ENCODE results near the gene ZNF574. TPM values are rescaled to one million over a fixed set of nuclear protein-coding genes. Genes with fewer than 3 reads are reported as not detected.
"Not testable (repeated sequence)": the region's sequence is repeated elsewhere in the genome, so short reads cannot be mapped to it uniquely, and the experiment has no call there.

Gene ZNF574, protein sequence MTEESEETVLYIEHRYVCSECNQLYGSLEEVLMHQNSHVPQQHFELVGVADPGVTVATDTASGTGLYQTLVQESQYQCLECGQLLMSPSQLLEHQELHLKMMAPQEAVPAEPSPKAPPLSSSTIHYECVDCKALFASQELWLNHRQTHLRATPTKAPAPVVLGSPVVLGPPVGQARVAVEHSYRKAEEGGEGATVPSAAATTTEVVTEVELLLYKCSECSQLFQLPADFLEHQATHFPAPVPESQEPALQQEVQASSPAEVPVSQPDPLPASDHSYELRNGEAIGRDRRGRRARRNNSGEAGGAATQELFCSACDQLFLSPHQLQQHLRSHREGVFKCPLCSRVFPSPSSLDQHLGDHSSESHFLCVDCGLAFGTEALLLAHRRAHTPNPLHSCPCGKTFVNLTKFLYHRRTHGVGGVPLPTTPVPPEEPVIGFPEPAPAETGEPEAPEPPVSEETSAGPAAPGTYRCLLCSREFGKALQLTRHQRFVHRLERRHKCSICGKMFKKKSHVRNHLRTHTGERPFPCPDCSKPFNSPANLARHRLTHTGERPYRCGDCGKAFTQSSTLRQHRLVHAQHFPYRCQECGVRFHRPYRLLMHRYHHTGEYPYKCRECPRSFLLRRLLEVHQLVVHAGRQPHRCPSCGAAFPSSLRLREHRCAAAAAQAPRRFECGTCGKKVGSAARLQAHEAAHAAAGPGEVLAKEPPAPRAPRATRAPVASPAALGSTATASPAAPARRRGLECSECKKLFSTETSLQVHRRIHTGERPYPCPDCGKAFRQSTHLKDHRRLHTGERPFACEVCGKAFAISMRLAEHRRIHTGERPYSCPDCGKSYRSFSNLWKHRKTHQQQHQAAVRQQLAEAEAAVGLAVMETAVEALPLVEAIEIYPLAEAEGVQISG
- 9.1 TPM for total RNA-seq
- long read RNA-seq, transcript ZNF574-202 (2 exons, 2,940 nt) = major isoform, 25 of 29 reads
- long read RNA-seq, partial matches to known transcripts = 0 of 29 reads
- long read RNA-seq, other reads (novel, unspliced or antisense) = 4 of 29 reads

DNA sequence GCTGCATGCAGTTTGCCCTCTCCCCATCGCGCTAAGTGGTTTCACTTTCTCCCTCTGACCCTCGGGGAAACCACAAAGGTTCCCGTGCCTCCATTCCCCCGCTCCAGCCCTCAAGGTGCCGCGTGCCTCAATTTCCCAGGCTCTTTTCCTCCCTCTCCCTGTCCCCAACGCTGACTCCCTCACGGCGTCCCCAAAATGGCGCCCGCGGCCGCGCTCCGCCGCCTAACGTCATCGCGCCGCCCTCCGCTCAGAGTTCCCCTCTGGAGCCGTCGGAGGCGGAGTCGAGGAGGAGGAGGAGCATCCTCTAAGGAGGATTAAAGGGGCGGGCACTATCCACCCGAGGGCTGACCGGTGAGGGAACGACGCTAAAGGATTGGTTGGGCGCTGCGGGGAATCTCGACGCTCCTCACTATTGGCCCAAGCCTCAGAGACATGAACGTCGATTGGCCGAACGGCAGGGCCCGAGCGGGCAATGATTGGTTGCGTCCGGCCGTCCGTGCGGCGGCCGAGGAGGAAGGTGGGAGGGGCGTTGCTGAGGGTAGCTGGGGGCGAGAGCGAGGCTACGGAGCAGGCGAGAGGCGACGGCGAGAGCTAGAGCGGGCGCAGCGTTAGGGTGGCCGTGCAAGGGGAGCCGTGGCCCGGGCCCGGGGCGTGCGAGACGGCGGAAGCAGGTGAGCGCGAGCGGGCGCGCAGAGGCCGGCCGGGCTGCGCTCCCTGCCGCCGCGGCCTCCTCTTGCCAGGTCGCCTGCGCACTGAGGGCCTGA is at the start of gene ZNF574:
ZNF574 (plus strand) TSS at position 551 of the 764 bp plus-strand sequence. CDS start 2,441 bp downstream, outside the sequence.
- ATAC-seq (peak; percentile 99), DNase-seq (ENCODE audit: missing footprints) (peak; percentile 99)
- intact Hi-C loops (cut with DNase I) = loop anchor here (1.0 to 2.0 kb wide), 2 partner anchors 37 to 81 kb away; partner anchors contain the start of gene ATP1A3

DNA sequence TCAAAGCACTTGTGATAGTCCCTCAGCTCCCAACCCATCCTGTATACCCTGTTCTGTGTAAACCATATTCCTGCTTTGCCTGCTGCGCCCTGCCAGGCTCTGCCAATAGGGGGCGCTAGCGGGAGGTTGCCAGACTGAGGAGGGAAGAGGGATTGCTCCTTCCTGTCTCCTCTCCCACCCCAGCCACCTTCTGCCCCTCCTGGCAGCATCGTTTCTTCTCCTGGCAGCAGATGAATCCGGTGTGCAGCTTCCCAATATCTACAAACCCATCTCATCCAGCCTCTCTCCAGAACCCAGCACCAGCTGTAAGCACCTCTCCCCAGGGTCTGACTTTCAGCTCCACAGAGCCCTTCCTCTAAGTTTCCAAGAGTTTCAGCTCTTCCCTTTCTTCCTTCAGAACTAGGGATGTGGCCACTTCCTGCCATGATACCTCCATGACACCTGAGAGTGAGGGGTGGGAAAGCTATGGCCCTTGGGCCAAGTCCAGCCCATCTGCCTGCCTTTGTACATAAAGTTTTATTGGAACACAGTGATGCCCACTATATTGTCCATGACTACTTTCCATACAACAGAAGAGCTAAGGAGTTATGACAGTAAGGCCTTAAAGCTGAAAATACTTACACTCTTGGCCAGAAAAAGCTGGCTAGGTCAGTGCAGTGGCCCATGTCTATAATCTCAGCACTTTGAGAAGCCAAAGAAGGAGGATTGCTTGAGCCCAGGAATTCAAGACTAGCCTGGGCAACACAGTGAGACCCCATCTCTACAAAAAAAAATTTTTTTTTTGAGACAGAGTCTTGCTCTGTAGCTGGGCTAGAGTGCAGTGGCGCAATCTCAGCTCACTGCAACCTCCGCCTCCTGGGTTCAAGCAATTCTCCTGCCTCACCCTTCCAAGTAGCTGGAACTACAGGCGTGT is 47.4 kb upstream of the ZNF574 start:
- DNase-seq (ENCODE audit: missing footprints) = no peak
- intact Hi-C loops (cut with DNase I) = no loop called here

DNA sequence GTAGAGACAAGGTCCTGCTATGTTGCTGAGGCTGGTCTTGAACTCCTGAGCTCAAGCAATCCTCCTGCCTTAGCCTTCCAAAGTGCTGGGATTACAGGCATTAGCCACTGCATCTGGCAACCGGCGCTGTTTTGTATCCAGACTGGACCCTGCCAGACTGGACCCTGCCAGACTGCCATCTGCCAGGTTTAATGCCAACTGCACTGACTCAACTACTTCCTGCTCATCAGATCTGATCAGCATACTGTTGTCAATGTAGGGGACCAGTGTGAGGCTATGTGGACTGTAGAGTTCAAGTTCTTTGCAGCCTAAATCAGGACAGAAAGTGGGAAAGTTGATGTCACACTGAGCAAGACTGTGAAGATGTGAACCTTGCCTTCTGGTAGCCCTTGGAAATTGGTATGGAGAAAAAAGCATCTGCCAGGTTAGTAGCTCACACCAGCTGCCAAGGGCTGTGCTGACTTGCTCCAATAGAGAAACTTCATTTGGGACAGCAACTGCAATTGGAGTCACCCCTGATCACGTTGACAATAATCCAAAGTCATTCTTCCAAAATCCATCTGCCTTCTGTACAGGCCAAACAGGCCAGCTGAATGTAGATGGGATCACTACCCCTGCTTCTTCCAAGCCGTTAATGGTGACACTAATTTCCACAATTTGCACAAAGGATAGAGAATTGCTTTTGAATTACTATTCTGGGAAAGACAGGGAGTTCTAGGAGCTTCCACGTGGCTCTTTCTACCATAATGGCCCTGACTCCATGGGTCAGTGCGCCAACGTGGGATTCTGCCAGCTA is 45.1 kb upstream of the ZNF574 start:
- intact Hi-C loops (cut with DNase I) = loop anchor here (5.0 kb wide), 1 partner anchor 34 kb away; no protein-coding TSS in a partner anchor
- DNase-seq (ENCODE audit: missing footprints) (no peak), ATAC-seq (no peak)

More for the DNA sequence above, 47.4 kb upstream of the ZNF574 start:
- ATAC-seq = no peak

DNA sequence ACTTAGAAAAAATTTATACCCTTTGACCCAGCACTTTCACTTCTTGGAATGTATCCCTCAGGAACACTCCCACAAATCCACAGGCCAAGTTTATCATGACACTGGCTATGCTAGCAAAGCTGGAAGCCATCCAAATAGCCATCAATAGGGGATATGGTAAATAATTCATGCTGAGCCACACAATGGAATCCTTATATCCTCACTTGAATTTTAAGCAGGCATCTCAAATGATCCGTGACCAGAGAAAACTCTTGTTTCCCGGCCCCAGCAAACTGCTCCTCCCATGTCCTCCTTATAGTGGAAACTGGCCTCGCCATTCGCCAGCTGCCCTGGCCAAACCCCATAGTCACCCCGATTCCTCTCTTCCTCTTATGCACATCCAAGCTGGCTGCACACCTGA is 43.5 kb upstream of the ZNF574 start:
- no peak for ATAC-seq
- intact Hi-C loops (cut with DNase I) = loop anchor here (5.0 kb wide), 1 partner anchor 35 kb away; no protein-coding TSS in a partner anchor

DNA sequence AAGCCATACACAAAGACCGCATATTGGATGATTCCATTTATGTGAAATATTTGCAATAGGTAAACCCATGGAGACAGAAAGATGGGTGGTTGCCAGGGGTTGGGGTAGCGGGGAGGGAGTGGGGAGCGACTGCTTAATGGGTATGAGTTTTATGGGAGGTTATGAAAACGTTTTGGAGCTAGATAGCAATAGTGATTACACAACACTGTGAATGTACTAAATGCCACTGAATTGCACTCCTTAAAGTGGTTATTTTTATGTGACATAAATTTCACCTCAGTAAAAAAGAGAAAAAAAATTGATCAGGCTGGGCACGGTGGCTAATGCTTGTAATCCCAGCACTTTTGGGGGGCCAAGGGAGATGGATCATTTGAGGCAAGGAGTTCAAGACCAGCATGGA is 42.6 kb upstream of the ZNF574 start:
- intact Hi-C loops (cut with DNase I) = loop anchor here (5.0 kb wide), 1 partner anchor 36 kb away; no protein-coding TSS in a partner anchor
- DNase-seq (ENCODE audit: missing footprints) (no peak), ATAC-seq (no peak)

More for the DNA sequence above, 43.5 kb upstream of the ZNF574 start:
- no peak for DNase-seq (ENCODE audit: missing footprints)

DNA sequence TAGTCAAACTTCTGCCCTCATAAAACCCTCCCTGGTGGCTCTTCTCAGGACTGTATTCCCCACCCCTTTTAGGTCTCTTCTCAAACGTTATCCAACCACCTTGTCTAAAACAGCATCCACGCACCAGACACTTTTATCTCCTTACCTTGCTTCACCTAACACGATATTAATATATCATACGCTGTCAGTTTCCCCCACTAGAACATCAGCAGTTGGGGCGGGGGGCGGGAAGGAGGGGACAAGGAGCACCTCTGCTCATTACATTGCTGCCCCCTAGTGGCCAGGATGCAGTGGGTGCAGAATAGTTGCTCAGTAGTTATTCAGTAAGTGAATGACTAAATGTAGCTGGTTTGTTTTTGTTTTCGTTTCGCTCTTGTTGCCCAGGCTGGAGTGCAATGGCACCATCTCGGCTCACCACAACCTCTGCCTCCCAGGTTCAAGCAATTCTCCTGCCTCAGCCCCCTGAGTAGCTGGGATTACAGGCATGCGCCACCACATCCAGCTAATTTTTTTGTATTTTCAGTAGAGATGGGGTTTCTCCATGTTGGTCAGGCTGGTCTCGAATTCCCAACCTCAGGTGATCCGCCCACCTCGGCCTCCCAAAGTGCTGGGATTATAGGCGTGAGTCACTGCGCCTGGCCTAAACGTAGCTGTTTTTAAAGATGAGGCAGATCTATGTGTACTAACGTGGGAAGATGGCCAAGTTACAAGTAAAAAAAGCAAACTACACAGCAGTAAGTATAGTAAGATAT is 41.1 kb upstream of the ZNF574 start:
- not testable (repeated sequence) for ATAC-seq; DNase-seq (ENCODE audit: missing footprints)
- intact Hi-C loops (cut with DNase I) = loop anchor here (5.0 kb wide), 1 partner anchor 38 kb away; no protein-coding TSS in a partner anchor

DNA sequence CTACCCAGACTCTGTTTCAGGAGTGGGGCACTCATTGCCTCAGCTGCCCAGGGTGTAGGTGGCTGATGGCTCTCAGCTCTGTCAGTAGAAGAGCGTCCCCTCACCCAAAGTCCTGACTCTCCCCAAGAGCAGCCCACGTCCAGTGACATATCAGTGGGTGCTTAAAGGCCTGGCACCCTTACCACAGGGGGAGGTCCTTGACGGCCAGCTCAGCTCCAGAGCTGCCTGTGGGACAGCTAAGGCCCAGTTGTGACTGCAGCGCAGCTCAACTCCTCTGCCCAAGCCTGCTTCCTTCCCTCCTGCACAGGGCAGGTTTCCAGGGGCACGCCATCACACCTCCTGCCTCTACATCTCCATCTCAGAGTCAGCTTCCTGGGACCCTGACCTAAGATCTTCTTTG is 38.3 kb upstream of the ZNF574 start:
- DNase-seq (ENCODE audit: missing footprints) (no peak), ATAC-seq (peak; percentile 65)
- intact Hi-C loops (cut with DNase I) = loop anchor here (2.0 kb wide), 2 partner anchors 13 to 37 kb away; no protein-coding TSS in a partner anchor

DNA sequence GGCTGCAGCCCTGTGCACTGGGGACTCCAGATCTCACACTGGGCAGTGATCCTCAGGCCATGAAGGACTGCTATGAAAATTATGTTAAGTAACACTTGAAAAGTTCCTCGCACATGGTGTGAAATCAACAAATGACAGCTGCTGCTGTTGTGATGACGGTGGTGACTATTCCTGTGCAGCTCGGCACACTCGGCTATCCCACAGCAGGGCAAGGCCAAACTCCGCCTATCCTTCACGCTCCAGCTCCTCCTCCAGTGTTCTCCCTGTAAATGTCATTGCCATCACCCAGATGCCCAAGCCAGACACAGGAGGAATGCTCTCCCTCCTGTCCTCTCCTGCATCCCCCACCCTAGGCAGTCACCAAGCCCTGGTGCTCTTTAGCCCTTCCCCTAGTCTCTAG is 37.3 kb upstream of the ZNF574 start:
- DNase-seq (ENCODE audit: missing footprints) (no peak), ATAC-seq (peak; percentile 91)
- intact Hi-C loops (cut with DNase I) = loop anchor here (2.0 kb wide), 2 partner anchors 14 to 36 kb away; no protein-coding TSS in a partner anchor

DNA sequence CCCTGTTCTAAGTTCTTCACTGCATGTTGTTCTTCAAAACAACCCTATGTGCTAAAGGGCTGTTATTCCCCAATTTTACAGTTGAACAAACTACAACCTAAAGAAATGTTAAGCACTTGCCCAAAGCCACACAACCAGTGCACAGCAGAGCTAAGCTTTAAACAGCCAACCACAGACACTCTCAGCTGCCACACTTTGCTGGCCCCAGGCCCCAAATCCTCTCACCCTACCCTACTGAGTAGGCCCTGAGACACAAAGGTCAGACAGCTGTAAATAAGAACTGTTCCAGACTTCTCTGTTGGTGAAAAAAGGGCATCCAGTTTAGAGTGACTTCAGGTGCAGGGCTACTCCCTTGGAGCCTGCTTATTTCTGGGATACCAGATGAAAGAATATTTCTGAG is 35.9 kb upstream of the ZNF574 start:
- intact Hi-C loops (cut with DNase I) = no loop called here
- DNase-seq (ENCODE audit: missing footprints) = no peak
- no peak for ATAC-seq

DNA sequence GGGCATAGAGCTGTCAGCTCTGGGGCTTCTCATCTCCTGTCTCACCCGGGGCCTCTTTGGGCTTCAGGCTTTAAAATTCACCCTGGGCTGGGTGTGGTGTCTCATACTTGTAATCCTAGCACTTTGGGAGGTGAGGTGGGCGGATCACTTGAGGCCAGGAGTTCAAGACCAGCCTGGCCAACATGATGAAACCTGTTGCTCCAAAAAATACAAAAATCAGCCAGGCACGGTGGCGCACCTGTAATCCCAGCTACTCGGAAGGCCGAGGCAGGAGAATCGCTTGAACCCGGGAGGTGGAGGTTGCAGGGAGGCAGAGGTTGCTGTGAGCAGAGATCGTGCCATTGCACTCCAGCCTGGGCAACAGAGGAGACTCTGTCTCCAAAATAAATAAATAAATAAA is 35.5 kb upstream of the ZNF574 start:
- DNase-seq (ENCODE audit: missing footprints); ATAC-seq; intact Hi-C loops (cut with DNase I): not testable (repeated sequence)

DNA sequence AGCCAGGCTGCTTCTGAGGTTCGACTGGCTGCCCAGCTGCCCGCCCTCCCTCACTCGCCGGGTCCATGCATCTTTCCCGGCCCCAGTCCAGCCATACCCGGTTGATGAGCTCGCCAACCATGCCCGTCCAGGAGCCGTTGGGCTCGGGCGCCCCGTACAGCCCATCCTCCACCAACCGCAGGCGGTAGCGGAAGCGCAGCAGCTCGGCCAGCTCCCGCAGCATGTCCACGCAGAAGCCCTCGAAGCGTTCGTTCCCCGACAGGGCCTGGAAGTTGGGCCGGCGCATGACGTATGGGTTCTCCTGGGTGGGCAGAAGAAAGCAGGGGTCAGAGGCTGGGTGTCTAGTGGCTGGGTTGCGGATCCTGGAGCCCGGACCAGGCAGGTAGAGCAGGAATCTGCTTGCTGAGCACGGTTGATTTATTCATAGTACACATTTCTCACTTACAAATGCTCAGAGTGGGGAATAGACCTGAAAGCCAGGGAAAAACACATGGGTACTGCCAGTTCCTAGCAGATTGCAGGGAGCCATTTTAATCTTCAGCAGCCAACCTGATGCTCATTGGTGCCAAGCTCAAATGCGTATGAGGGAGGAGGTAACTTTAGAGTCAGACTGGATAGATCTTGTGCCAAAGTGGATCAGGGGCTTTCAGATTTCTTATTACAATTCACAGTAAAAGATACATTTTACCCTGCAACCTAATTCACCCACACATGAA is 33.4 kb upstream of the ZNF574 start:
- ATAC-seq = no peak
- no peak for DNase-seq (ENCODE audit: missing footprints)
- intact Hi-C loops (cut with DNase I) = no loop called here

DNA sequence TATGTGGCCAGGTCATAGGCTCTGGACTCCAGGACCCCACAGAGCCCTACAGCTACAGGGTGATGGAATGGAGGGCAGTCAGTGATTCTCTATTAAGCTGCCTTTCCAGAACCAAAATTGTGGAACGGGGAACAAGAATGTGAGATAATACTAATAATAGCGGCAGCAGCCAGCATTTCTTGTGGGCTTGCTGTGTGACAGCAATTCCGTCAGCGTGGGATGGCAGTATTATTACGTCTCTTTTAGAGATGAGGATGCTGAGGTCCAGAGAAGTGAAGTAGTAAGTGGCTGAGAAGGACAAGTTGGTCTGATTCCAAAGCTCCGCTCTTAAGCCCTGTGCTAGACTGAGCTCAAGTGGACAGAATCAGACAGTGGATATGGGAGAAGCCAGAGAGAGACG is 30.4 kb upstream of the ZNF574 start:
- ATAC-seq (no peak), DNase-seq (ENCODE audit: missing footprints) (no peak)
- intact Hi-C loops (cut with DNase I) = no loop called here

DNA sequence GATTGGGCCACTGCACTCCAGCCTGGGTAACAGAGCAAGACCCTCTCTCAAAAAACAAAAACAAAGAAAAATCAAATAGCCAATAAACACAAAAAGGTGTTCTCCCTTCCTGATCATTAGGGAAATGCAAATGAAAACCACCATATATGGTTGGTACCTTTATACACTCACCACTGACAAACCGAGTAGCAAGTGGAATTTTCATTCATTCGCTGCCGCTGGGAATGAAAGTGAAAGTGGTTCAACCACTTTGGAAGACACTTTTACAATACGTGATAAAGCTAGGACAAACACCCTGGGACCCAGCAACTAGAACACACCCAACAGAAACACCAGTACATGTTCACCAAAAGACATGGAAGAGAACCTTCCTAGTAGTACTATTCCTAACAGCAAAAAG is 27.0 kb upstream of the ZNF574 start:
- intact Hi-C loops (cut with DNase I) = no loop called here
- DNase-seq (ENCODE audit: missing footprints) = no peak
- no peak for ATAC-seq

DNA sequence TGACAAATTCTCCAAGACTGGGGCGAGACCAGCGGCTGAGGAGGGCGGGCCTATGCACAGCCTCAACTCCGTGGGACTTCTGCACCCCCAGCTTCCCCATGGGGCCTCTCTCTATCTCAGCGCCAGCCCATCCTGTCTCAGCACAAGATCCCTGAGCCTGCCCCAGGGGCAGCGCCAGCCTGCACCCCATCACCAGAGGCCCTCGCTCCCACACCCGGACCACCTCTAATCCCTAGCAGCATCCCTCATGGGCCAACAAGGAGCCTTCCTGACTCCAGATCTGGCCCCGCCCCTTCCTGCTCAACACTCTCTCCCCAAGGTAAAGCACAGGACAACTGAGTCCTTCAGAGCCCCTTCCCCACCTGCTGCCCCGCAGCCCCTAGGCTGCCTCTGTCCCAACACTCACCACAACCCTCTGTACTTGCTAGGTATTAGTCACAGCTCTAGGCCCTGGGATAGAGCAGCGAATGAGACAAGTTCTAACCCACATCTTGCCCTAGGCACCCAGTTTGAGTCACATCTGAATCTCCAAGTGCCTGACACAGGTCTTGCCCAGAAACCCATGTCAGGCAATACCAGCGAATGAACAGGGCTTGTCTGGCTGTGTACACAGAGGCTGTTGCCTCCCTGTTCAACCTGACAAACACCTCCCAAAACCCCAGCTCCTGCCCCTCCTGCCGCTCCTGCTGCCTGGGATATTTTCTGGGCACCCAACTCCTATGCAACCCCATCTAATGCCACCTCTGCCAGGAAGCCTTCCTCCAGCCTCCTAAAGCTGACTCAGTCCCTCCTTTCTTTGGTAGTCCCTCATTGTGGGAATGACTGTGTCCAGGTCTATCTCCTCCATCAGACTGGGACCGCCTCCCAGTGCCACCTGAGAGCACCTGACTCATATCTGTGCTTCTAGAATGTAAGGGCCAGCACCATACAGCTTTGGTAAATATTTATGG is 24.5 kb upstream of the ZNF574 start:
- DNase-seq (ENCODE audit: missing footprints) (no peak), ATAC-seq (no peak)

More for the DNA sequence above, 24.5 kb upstream of the ZNF574 start:
- intact Hi-C loops (cut with DNase I) = no loop called here

Data from Right ventricle myocardium inferior (tissue), 1 donor.